GM19372 (cell line): ENCODE data around the gene EIF4E1B.

Source experiments
- ATAC-seq: cut with Tn5 transposase; IDR thresholded peaks from one replicate; pipeline ENCODE4 v1.9.1; 2021; ENCODE audit warnings: mild to moderate bottlenecking, low read depth, moderate library complexity; ENCODE audit not compliant: unreplicated experiment

The EIF4E1B gene

DNA sequence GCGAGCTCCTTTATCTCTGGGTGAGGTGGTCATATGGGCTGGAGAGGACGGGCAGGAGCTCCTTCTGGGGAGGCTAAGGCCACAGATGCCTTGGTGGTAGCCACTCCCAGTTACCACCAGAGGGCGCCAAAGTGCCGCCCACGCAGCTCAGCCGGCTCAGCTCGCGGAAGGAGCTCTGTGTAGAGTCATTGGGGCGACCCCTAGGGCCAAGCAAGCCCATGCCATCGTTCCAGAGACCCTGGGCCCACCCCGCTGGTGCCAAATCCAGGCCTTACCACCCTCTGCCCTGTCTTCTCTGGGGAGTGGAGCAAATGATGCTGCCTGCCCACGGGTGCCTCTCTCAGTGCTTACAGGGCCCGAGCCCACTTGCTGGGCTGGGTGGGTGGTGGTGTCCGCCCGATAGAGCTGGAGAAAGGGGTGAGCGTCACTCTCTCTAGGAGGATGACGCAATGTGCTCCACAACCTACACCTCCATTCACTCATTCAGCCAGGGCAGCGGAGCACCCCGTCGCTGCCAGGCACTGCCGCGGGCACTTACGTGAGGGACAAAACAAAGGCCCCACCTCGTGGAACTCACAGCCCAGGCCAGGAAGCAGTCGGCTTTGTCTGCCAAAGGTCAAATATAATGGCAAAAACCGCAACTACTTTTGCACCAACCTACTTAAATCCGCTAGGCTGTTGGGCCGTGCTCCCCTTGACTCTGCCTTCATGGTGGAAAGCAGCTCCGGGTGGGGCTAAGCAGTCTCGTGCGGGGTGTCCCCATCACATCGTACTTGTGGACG, 30.6 kb downstream of the EIF4E1B start:
- ATAC-seq: peak; percentile 66

DNA sequence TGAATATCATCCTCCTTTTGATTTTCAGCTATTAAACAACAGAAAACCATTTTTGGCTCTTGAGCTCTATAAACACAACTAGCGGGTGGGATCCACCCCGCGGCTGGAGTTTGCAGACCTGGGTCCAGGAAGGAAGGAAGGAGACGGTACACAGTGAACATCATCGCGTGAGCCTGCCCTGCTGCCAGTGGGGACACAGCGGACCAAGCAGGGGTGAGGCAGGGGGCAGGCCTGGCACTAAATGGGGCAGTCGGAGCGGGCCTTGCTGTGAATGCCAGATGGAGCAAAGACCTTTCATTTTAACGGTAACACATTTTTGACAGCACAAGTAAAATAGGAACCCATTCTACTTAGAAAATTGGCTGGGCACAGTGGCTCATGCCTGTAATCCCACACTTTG, 31.2 kb downstream of the EIF4E1B start:
- ATAC-seq: no peak

GRCh38 chr5:176662371-176663333, 32.2 kb downstream of the EIF4E1B start:
- no peak for ATAC-seq

DNA sequence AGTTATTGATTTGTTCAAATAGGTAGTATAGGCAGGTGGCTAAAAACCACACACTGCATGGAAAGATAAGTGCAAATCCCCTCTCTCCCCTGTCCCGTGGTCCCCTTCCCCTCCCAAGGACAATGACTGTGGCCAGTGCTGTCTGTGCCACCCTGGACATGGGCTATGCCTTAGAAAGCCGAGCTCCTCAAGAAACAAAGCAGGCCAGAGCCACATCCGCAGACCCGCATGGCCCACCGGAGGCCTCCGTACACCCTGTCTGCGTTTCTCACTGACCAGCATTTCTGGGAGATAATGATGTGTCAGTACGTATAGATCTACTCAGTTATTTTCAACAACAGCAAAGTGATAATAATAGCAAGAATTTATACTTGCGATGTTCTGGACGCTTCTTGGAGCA, 33.1 kb downstream of the EIF4E1B start:
- ATAC-seq: no peak

- no peak for ATAC-seq
Measured at GRCh38 chr5:176664479-176664878, 34.0 kb downstream of the EIF4E1B start.

DNA sequence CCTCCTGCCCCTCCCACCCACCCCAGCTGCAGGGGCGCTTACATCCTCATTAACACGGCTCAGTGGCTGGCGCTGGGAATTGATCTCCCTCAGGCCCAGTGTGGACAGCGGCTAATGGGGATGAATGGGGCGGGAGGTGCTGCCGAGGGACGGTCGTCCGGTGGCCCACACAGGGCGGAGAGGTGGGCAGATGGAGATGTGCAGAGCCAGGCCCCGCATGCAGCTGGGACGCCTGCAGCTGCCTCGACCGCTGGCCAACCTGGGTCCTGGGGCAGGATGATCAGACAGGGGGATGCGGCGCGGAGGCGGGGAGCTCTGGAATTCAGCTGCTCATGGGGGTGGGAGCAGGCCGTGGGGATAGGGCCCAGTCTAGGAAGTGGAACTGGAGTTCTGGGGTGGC, 34.4 kb downstream of the EIF4E1B start:
- no peak for ATAC-seq

- no peak for ATAC-seq
Measured at GRCh38 chr5:176665517-176665916, 35.0 kb downstream of the EIF4E1B start.

DNA sequence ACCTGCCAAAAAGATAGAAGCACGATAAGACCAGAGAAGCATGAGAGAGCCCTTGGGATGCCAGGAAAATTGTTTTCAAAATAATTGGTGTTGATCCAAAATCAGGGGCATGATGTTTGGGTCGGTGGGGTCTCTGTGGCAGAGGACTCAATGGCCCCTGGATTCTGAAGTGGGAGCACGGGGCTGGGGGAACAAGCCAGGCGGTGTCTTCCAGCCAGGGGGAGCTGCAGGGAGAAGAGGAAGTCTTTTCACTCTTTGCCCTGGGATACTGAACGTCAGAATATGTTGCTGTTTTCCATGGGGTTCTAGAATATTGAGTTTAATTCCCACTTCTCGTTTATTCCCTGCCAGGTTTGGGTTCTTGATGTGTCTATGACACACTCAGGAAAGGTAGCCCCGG, 37.2 kb downstream of the EIF4E1B start:
- no peak for ATAC-seq

- ATAC-seq: no peak
Measured at GRCh38 chr5:176670449-176670848, 40.0 kb downstream of the EIF4E1B start.

GRCh38 chr5:176671399-176671798, 40.9 kb downstream of the EIF4E1B start:
- ATAC-seq: no peak

DNA sequence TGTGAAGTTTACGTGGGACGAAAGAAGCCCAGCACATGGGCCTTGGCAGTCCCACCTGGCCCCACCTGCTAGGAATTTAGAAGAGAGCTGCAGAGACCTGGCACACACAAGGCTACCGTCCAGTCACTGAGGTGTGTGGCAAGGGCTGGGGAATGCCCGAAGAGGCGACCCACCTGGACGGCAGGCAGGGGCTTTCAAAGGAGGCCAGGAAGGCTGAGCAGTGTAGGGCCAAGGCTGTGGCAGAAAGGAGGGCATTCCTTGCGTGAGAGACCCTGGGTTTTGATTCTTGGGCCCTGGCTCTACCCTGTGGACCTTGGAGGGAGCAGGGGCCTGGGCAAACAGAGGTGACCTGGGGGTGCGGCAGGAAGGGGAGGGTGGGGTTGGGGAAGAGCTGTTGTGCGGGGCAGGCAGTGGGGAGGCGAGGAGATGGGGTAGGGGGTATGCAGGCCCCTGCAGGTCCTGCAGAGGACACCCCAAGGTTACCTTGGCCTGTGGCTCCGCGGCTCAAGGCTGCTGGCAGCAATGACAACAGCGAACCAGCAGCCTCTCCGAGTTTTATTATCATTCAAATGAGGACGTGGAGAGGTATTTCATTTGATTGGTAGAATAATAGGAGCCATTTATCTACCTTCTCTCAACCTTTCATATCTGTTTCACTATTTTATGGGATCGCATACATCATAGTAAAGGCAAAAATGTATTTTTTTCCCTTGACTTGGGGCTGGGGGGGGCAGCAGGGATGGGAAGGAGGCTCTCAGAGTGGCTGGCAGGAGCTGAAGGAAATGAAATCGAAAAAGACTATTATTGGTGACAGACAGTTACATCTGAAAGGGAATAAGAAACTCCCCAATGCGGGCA, 41.6 kb downstream of the EIF4E1B start:
- ATAC-seq: no peak

DNA sequence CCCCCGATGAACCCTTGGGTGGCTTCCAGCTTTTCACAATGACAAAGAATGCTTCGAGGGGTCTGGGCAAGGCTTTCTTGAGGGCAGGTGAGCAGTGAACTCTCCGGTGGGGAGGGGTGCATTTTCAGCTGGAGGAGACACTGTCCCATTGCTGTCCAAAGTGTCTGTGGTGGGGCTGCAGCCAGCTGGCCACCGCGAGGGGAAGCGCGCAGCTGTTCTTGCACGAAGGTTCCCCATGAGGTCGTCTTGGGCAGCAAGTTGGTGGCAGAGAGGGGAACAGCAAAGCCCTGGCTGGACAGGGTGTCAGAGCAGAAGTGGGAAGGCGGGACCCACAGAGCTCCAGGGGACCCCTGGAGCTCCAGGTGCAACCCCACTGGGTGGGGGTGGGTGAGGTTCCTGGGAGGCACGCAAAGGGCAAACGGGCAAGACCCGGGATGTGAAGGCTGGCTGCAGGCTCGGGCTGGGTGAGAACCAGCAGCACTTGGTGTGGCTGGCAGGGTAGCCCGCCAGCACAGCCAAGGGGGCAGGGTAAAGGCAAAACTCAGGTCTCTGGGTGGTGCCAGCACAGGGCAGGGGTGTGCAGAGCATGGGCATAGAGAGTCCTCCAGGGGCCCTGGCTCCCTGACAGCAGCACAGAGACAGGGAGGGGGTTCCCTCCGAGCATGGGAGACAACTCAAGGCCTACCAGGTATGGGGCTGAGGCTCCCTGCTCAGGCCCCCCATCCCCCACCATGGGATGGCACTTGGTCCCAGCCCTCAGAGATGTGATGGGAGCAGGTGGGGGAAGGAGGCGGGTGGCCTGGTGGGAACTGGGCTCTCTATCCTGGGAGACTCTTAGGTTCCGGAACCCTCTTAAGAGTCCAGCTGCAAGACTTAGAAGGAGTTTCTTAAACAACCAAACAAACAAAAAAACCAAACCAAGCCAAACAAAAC, 43.4 kb downstream of the EIF4E1B start:
- no peak for ATAC-seq

DNA sequence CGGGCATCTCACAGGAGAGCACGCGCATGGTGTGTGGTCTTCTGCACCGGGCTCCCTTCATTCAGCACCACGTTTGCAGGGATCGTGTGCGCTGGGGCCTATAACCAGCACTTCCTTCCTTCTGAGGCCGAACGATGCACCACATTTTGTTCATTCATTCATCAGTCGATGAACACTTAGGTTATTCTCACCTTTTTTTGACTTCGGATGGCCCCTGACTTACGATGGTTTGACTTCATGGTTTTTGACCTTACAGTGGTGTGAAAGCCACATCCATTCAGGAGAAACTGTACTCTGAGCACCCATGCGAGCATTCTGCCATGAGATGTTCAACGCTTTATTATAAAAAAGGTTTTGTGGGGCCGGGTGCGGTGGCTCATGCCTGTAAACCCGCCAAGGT, 44.3 kb downstream of the EIF4E1B start:
- ATAC-seq: no peak

DNA sequence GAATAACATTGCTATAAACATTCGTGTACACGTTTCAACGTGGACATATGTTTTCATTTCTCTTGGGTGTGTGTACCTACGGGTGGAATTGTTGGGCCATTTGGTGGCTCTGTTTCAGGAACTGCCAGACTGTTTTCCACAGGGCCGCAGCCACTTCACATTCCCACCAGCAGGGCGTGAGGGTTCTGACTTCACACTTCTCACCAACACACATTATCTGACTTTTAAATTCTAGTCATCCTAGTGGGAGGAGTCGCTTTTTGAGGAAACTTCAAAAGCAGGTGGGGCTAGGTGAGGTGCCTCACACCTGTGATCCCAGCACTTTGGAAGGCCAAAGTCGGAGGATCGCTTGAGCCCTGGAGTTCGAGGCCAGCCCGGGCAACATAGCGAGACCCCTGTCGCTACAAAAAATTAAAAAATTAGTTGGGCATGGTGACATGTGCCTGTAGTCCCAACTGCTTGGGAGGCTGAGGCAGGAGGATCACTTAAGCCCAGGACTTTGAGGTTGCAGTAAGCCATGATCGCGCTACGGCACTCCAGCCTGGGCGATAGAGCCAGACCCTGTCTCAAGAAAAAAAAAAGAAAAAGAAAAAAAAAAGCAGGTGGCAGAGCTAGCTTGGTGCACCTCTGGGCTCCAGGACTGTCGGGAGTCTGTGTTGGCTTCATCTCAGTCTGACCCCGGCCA, 45.3 kb downstream of the EIF4E1B start:
- ATAC-seq: no peak

GRCh38 chr5:176676361-176676824, 45.9 kb downstream of the EIF4E1B start:
- ATAC-seq: peak; percentile 68

DNA sequence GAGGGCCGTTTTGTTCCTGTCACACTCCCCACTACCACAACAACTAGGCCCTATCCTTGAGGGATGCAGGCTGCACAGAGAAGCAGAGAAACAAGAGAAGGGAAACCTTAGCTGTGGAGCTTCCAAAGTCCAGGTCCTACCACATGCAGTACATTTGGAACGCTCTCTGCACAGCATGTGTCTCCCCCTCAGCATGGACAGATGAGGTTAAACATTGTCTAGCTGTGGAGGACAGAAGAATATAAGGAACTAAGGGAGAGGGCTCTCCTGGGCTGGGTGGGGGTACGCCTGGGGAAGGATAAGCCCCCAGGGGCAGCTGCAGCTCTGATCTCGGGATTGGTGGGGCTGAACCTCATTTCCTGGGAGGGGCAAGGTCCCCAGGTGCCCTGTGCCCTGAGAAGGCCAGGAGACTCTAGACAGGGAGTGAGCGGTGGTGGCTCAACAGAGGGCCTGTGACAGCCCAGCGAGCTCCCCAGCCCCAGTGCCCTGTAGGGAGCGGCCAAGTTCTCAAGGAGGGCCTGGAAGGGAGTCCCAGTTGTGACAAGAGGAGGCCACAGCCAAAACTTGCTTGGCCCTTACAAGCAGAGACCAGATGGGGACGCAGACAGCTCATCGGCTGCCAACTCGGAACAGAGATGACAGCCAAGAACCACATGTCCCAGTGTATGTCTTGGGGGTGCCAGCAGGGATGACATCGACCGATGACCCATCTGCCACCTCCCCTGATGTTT, 46.9 kb downstream of the EIF4E1B start:
- no peak for ATAC-seq

DNA sequence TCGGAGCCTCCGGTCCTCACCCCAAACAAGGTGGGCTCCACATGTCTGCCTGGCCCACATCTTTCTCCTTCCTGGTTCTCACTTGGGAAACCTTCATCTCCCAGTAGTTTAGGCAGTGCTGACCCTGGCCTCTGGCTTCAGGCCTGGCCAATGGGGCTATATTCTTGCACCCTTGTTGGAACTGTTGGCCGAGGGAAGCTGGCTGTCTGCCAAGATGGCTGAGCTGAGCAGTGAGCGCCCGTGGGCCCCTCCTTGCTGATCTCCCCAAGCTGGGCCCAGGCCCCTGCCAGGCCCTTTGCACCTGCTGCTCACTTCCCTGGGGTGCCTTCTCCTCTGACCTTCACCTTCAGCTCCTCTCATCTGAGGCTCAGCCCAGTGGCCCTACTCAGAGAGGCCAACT, 48.1 kb downstream of the EIF4E1B start:
- no peak for ATAC-seq
